GM21737 (cell line): ENCODE data around the gene GPATCH3.
"Not testable (repeated sequence)": the region's sequence is repeated elsewhere in the genome, so short reads cannot be mapped to it uniquely, and the experiment has no call there.

Experiments used
- ATAC-seq: cut with Tn5 transposase; IDR thresholded peaks from one replicate; pipeline ENCODE4 v1.9.1; 2021; ENCODE audit warnings: mild to moderate bottlenecking, moderate library complexity; ENCODE audit not compliant: unreplicated experiment

GPATCH3 gene

DNA sequence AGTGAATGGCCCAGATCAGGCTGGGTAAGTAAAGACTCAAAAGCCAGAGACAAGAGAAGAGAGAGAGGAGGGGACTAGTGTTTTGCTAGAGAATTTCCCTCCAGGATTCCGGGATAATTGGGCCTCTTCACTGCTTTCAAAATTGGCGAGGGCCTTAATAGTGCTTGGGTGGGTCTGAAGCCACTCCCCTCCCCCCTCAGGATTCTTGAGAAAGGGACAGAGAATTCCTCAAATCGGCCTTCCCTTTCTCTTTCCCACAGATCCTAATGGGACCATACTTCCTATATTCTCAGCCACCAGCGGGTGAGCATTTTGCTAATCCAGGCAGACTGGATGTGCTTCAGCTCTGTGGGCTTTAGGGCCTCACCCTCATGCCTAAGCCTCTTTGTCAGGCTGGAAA lies 25.4 kb downstream of the GPATCH3 start:
- no peak for ATAC-seq

- ATAC-seq: not testable (repeated sequence)
Observed at GRCh38 chr1:26873097-26873496, 27.2 kb downstream of the GPATCH3 start.

DNA sequence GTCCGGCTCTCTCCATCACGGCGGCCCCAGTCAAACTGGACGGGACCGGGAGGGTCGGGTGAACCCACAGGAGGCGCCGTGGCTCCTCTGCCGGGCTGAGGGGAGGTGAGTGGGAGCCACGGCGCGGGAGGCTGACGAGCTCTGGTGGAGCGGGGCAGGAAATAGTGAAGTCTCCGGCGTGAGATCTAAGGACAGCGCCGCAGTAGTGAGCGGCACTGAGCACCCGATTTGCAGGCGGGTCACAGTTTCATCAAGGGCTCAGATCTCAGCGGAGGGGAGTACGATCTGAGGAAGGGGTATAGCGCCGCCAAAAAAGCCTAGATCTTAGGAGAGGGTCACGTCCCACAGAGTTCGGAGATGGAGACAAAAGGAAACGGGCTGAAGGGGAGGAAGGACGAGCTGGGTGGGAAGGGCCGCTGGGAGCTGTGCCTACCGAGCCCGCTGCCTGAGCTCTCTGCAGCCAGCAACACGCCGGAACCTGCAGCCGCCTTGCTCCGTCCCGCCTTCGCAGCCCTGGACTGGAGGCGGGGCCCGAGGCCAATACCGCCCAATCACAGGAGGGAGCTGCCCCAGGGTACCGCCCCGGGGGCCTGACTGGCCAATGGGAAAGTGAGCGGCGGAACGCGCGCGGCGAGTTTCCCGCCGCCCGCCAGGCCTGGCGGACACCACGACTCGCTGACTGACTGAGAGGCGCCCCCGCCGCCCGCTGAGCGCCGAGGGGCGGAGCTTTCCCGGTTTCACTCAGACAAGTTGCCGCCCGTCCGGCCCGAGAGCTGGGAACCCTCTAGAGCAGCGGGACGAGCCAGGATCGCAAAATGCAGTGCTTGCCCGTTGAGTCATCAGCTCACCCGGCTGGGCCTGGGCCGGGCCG lies 35.4 kb downstream of the GPATCH3 start:
- ATAC-seq: peak; percentile 86

GRCh38 chr1:26863685-26864077 lies 36.6 kb downstream of the GPATCH3 start:
- no peak for ATAC-seq

DNA sequence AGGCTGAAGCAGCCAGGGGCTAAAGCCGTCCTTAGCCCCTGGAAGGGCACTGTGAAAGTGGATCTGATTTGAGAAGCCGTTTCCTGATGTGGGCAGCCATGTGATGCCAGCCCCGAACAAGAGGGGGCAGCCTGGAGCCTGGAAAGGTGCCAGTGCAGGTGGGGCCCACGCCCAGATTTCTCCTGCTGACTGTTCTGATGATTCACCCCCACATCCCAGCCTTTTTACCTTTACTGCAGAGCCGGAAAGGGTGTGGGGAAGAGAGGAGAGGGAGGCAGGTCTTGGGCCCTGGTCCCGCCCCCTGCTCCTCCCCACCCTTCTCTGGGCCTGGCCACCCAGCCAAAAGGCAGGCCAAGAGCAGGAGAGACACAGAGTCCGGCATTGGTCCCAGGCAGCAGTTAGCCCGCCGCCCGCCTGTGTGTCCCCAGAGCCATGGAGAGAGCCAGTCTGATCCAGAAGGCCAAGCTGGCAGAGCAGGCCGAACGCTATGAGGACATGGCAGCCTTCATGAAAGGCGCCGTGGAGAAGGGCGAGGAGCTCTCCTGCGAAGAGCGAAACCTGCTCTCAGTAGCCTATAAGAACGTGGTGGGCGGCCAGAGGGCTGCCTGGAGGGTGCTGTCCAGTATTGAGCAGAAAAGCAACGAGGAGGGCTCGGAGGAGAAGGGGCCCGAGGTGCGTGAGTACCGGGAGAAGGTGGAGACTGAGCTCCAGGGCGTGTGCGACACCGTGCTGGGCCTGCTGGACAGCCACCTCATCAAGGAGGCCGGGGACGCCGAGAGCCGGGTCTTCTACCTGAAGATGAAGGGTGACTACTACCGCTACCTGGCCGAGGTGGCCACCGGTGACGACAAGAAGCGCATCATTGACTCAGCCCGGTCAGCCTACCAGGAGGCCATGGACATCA lies 37.2 kb downstream of the GPATCH3 start, which contains the start of gene SFN:
Gene SFN (plus strand): TSS at position 369 of the 904 bp plus-strand sequence. CDS start 64 bp downstream, at position 433.
- ATAC-seq: no peak

DNA sequence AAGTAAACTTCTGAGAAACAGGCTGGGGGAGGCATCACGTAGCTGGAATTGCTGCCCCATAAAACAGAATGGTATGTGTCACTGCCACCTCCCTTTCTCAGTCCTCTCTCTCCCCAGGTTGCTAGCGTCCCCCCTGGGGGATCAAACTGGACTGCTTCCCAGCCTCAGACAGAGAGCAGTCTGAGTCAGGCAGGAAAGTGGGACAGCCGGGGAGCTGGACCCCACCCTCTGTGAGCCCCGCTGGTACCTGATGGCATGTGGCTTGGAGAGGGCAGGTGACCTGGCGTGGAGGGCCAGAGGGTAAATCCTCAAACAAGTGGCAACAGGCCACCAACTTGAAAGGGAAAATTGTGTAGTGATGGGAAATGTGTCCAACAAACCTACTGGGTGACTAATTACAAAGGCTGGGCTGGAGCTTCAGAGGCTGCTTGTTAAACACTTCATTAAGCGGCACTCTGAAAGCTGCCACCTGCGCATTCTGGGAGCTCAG lies 38.3 kb downstream of the GPATCH3 start:
- ATAC-seq: no peak

- no peak for ATAC-seq
Observed at GRCh38 chr1:26861286-26861701, 39.0 kb downstream of the GPATCH3 start.

GRCh38 chr1:26858891-26859640 lies 41.2 kb downstream of the GPATCH3 start:
- ATAC-seq: no peak

DNA sequence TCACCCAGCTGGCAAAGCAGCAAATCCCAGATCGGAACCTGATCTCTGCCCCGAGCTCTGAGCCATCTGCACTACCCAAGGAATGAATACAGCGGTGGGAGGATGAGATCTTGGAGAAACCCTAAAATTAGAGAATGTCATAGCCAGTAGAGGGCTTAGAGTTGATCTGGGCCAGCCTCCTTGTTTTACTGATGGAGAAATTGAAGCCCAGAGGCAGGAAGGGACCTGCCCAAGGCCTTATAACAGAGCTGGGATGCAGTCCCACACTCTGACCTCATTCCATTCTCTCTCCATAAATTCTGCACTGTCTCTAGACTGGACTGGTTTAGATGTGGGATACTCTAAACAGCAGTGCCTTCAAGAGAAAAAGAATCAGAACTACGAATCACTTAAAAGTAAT lies 42.1 kb downstream of the GPATCH3 start:
- no peak for ATAC-seq

DNA sequence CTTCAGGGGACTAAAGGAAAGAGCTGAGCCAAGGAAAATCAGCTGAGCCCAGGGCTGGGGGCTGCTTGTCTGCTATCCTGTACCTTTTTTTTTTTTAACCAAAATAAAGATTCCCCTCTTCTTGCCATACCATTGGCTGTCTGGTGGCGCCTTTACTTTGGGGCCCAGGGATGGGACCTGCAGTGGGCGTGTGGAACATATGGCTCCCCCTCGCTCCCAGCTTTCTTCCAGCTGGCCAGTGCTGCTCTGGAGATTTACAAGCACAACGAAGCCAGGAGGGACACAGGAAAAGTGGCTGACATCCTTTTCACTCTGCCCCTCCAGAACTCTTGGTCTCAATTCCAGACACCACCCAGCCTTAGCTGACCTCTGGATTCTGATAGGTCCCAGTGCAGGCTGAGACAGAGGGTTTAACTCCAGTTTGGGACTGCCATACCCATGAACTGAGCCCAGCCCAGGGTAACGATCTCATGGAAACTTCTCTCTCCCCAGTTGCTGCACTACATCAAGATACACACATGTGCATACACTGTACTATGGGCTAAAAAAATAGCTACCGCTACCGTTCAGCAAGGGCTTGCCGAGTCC lies 42.7 kb downstream of the GPATCH3 start:
- ATAC-seq: no peak

GRCh38 chr1:26856604-26857469 lies 43.4 kb downstream of the GPATCH3 start:
- no peak for ATAC-seq

GRCh38 chr1:26856181-26856580 lies 44.1 kb downstream of the GPATCH3 start:
- no peak for ATAC-seq

- ATAC-seq: no peak
Observed at GRCh38 chr1:26855636-26856035, 44.6 kb downstream of the GPATCH3 start.

DNA sequence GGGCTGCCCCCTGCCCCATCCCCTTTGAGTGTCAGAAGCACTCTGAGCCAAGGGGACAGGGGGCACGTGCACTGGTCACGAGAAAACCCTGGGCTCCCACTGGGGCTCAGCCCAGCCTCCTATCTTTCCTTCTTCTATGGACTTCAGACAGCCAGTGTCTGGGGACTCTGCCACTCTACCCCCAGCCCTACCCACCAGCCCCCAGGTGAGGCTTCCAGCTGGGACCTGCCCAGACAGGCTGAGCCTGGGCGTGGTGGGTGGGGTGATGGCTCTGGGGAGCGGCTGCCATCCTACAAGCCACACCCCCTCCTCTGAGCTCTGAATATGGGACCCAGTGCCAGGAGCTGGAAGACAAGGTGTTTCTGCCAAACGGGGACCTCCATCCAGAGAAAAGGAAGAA lies 45.4 kb downstream of the GPATCH3 start:
- no peak for ATAC-seq

GRCh38 chr1:26853600-26853999 lies 46.7 kb downstream of the GPATCH3 start:
- no peak for ATAC-seq

GRCh38 chr1:26853156-26853555 lies 47.1 kb downstream of the GPATCH3 start:
- ATAC-seq: no peak

DNA sequence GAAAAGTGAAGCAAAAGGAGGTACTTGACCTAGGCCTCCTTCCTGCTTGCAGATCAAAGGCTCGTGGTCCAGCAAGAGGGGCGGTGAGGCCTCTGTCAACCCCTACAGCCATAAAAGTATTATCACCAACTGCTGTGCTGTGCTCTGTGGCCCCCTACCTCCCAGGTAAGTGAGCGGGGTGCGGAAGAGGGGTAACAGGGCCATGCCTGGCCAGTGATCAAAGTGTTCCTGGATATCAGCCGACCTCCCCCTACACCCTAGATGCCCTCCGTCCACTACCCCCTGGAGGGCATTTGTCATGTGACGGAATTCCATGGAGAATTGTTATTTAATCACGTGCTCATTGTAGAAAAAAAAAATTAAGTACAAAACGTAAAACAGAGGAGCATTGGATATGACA lies 47.6 kb downstream of the GPATCH3 start:
- ATAC-seq: no peak

GRCh38 chr1:26851106-26851684 lies 49.1 kb downstream of the GPATCH3 start:
- ATAC-seq: no peak
